ENCODE measurements around the gene PRPS1L1.

Gene PRPS1L1

GRCh38 chr7:17990761-17991160 lies 36.9 kb downstream of the PRPS1L1 start:
- ATAC-seq (no peak), DNase-seq (no peak)
- Mint-ChIP-seq H3K27me3 (no peaks in the 10 kb centered on the region), H3K4me1 (no peaks in the 10 kb centered on the region), H3K4me3 (no peak overlapping the region), H3K27ac (no peak overlapping the region), H3K9me3 (no peaks in the 10 kb centered on the region)

GRCh38 chr7:17989546-17989945 lies 38.1 kb downstream of the PRPS1L1 start:
- Mint-ChIP-seq H3K27ac (no peak overlapping the region), H3K9me3 (no peaks in the 10 kb centered on the region), H3K27me3 (no peaks in the 10 kb centered on the region), H3K4me1 (no peaks in the 10 kb centered on the region), H3K4me3 (no peak overlapping the region)
- ATAC-seq = no peak
- no peak for DNase-seq

- ATAC-seq = no peak
- Mint-ChIP-seq H3K9me3 (no peaks in the 10 kb centered on the region), H3K4me1 (no peaks in the 10 kb centered on the region), H3K4me3 (no peak overlapping the region), H3K27me3 (no peaks in the 10 kb centered on the region), H3K27ac (no peak overlapping the region)
- no peak for DNase-seq
Observed at GRCh38 chr7:17988858-17989257, 38.8 kb downstream of the PRPS1L1 start.

- DNase-seq (no peak), ATAC-seq (no peak)
- no peaks in the 10 kb centered on the region for H3K27me3 Mint-ChIP-seq
- H3K4me3 Mint-ChIP-seq = no peak overlapping the region
- no peak overlapping the region for H3K27ac Mint-ChIP-seq
- no peaks in the 10 kb centered on the region for H3K9me3 Mint-ChIP-seq
- peaks cover 3% of the 10 kb centered on the region for H3K4me1 Mint-ChIP-seq
Observed at GRCh38 chr7:17988141-17988540, 39.5 kb downstream of the PRPS1L1 start.

- DNase-seq = no peak
- H3K27me3 Mint-ChIP-seq = no peaks in the 10 kb centered on the region
- no peak for ATAC-seq
- H3K9me3 Mint-ChIP-seq = no peaks in the 10 kb centered on the region
- H3K27ac Mint-ChIP-seq = no peak overlapping the region
- peaks cover 6% of the 10 kb centered on the region for H3K4me1 Mint-ChIP-seq
- H3K4me3 Mint-ChIP-seq = no peak overlapping the region
Observed at GRCh38 chr7:17986851-17987250, 40.8 kb downstream of the PRPS1L1 start.

- Mint-ChIP-seq H3K4me3 (no peak overlapping the region), H3K27me3 (no peaks in the 10 kb centered on the region), H3K4me1 (peaks cover 6% of the 10 kb centered on the region), H3K9me3 (no peaks in the 10 kb centered on the region), H3K27ac (no peak overlapping the region)
- ATAC-seq = no peak
- no peak for DNase-seq
Observed at GRCh38 chr7:17985473-17986239, 42.0 kb downstream of the PRPS1L1 start.

GRCh38 chr7:17984288-17984687 lies 43.4 kb downstream of the PRPS1L1 start:
- Mint-ChIP-seq H3K27ac (no peak overlapping the region), H3K4me3 (no peak overlapping the region), H3K9me3 (no peaks in the 10 kb centered on the region), H3K27me3 (no peaks in the 10 kb centered on the region), H3K4me1 (peaks cover 6% of the 10 kb centered on the region)
- DNase-seq = no peak
- ATAC-seq = no peak

- Mint-ChIP-seq H3K27ac (no peak overlapping the region), H3K27me3 (no peaks in the 10 kb centered on the region), H3K4me3 (no peak overlapping the region), H3K9me3 (no peaks in the 10 kb centered on the region), H3K4me1 (peaks cover 6% of the 10 kb centered on the region)
- ATAC-seq (no peak), DNase-seq (no peak)
Observed at GRCh38 chr7:17983221-17984062, 44.2 kb downstream of the PRPS1L1 start.

GRCh38 chr7:17976952-17977351 lies 50.7 kb downstream of the PRPS1L1 start:
- no peak overlapping the region for H3K27ac Mint-ChIP-seq
- no peaks in the 10 kb centered on the region for H3K4me1 Mint-ChIP-seq
- no peaks in the 10 kb centered on the region for H3K9me3 Mint-ChIP-seq
- ATAC-seq (no peak), DNase-seq (no peak)
- H3K4me3 Mint-ChIP-seq = no peak overlapping the region
- H3K27me3 Mint-ChIP-seq = no peaks in the 10 kb centered on the region

Data from stimulated activated naive CD8-positive, alpha-beta T cell treated with anti-CD3 and anti-CD28 coated beads, Interleukin-15, amount 100 ng/mL, for 72 hours (primary cell).